Caco-2 (cell line): ENCODE results near the gene PAQR4. TPM values are rescaled to one million over a fixed set of nuclear protein-coding genes. Genes with fewer than 3 reads are reported as not detected.

Experiments used
- BruUV-seq: library from RNA; stranded (reverse); fragments of 400-500 nt; replicated peaks from 2 replicates; lab custom pipeline; 2021; lab: Mats Ljungman, UMichigan
- CTCF ChIA-PET: fragments of 300-600 bp; sonication (Branson Sonifier 250); formaldehyde crosslinking; loops from one replicate; lab custom pipeline; 2022; ENCODE audit warnings: antibody characterized with exemption; lab: Charles Lee
- POLR2A ChIA-PET: fragments of 300-600 bp; sonication (Branson Sonifier 250); formaldehyde crosslinking; loops from one replicate; lab custom pipeline; 2022; ENCODE audit warnings: antibody characterized with exemption; lab: Charles Lee
- DNase-seq, 2 experiments: peaks; one replicate each; pipeline versions ENCODE4 v3.0.0 to v3.0.0-alpha.2; 2020 to 2022
- H3K27me3 ChIP-seq: replicated peaks from 2 replicates; pipeline ENCODE4 v1.6.0; 2011; ENCODE audit warnings: low read length; ENCODE audit not compliant: control insufficient read depth, insufficient read depth
- H3K36me3 ChIP-seq: 2 replicates; pipeline ENCODE4 v1.5.1; 2011; ENCODE audit warnings: low read length; ENCODE audit not compliant: control insufficient read depth, insufficient read depth
- H3K4me1 ChIP-seq: fragments of 250-450 bp; sonication (Bioruptor Pico); 2 replicates; pipeline ENCODE4 v1.5.1; 2020; ENCODE audit warnings: mild to moderate bottlenecking
- H3K4me3 ChIP-seq: 2 replicates; pipeline ENCODE4 v1.5.1; 2011; ENCODE audit warnings: low read depth, mild to moderate bottlenecking, control low read depth, low read length
- H3K9me3 ChIP-seq: fragments of 250-450 bp; sonication (Bioruptor Pico); 2 replicates; pipeline ENCODE4 v1.5.1; 2020; ENCODE audit warnings: mild to moderate bottlenecking, moderate library complexity
- H3K27ac Mint-ChIP-seq: one replicate; pipeline ENCODE4 v1.8.0; 2022; ENCODE audit warnings: mixed read lengths; ENCODE audit not compliant: unreplicated experiment
- H3K27me3 Mint-ChIP-seq: one replicate; pipeline ENCODE4 v1.8.0; 2022; ENCODE audit warnings: mixed read lengths; ENCODE audit not compliant: insufficient read depth, unreplicated experiment
- H3K36me3 Mint-ChIP-seq: one replicate; pipeline ENCODE4 v1.8.0; 2022; ENCODE audit warnings: mild to moderate bottlenecking, mixed read lengths; ENCODE audit not compliant: insufficient read depth, unreplicated experiment
- H3K4me1 Mint-ChIP-seq: one replicate; pipeline ENCODE4 v1.8.0; 2022; ENCODE audit warnings: low read depth, mixed read lengths; ENCODE audit not compliant: unreplicated experiment
- H3K4me3 Mint-ChIP-seq: one replicate; pipeline ENCODE4 v1.8.0; 2022; ENCODE audit warnings: mild to moderate bottlenecking, moderate library complexity, mixed read lengths; ENCODE audit not compliant: unreplicated experiment
- H3K9me3 Mint-ChIP-seq: one replicate; pipeline ENCODE4 v1.8.0; 2022; ENCODE audit warnings: mixed read lengths; ENCODE audit not compliant: unreplicated experiment
- intact Hi-C: fragments of 100-400 bp; cut with micrococcal nuclease; formaldehyde crosslinking; loops from one replicate; pipeline ENCODE4 v1.10.0; 2022; ENCODE audit not compliant: unreplicated experiment
- total RNA-seq: library from RNA; stranded (reverse); gene quantifications from 2 replicates; pipeline ENCODE4 v1.2.3, GENCODE V29; 2022
- TF ChIP-seq, protein P1 (sequence below), 2 experiments: fragments of 200-600 bp in 1 of 2; IDR thresholded peaks; 1 replicate in 1 of 2; 2 replicates in 1 of 2; pipeline versions ENCODE4 v1.5.1 to v1.8.0; 2011 to 2022; ENCODE audit warnings: antibody characterized with exemption in 1 of 2, control low read depth in 1 of 2, inconsistent platforms in 1 of 2, low read depth in 1 of 2, low read length in 1 of 2, mild to moderate bottlenecking in 1 of 2, moderate library complexity in 1 of 2; ENCODE audit not compliant: insufficient read depth in 1 of 2, severe bottlenecking in 1 of 2, unreplicated experiment in 1 of 2

PAQR4 gene
- total RNA-seq, 1 experiment from 2014 or later, result 12.0 TPM

DNA sequence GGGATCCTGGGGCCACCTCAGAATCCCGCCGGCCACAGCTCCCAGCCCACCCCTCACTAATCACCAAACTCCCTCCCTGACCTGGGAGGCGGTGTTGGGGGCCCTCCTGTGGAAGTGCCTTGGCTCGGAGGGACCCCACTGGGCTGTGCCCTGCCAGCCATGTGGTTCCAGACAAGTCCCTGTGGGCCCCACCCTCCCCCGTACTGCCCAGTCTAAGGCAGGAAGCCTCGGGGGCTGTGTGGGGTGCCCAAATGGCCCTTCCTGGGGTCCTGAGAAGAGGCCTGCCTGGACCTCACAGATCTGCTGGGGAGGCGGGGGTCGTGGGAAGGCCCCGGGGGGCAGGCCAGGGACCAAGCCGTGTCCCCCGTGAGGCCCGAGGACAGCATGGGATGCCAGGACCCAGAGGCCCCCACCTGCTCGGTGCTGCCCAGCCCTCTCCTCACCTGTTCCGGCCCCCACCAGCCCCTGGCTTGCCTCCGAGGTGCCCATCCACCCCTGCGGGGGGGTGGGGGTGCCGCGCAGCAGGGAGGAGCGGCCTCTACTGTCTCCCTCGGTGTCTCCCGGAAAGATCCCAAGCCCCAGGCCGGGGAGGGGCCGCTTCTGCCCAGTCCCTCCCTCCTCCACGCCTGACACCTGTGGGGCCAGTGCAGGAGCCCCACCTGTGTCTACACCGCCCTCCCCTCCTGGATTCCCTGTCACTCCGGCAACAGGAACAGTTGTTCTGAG, 14.3 kb upstream of the PAQR4 start:
- no TSS peak for BruUV-seq
- no peaks in the 10 kb centered on the region for H3K4me1 Mint-ChIP-seq
- H3K4me1 ChIP-seq, result peaks cover 8% of the 10 kb centered on the region; the same call in 1 of the 2 replicates
- no peaks in the 10 kb centered on the region for H3K9me3 Mint-ChIP-seq
- H3K4me3 Mint-ChIP-seq, result no peak overlapping the region
- TF ChIP-seq, protein P1, sequence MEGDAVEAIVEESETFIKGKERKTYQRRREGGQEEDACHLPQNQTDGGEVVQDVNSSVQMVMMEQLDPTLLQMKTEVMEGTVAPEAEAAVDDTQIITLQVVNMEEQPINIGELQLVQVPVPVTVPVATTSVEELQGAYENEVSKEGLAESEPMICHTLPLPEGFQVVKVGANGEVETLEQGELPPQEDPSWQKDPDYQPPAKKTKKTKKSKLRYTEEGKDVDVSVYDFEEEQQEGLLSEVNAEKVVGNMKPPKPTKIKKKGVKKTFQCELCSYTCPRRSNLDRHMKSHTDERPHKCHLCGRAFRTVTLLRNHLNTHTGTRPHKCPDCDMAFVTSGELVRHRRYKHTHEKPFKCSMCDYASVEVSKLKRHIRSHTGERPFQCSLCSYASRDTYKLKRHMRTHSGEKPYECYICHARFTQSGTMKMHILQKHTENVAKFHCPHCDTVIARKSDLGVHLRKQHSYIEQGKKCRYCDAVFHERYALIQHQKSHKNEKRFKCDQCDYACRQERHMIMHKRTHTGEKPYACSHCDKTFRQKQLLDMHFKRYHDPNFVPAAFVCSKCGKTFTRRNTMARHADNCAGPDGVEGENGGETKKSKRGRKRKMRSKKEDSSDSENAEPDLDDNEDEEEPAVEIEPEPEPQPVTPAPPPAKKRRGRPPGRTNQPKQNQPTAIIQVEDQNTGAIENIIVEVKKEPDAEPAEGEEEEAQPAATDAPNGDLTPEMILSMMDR (IDR thresholded peaks at IDR 0.05; ENCODE audit: insufficient read depth in 1 of 2, low read depth in 1 of 2, low read length in 1 of 2, severe bottlenecking in 1 of 2, unreplicated experiment in 1 of 2), result no peak
- H3K27ac Mint-ChIP-seq, result no peak overlapping the region
- H3K9me3 ChIP-seq, result no peaks in the 10 kb centered on the region
- no peaks in the 10 kb centered on the region for H3K36me3 ChIP-seq
- no peaks in the 10 kb centered on the region for H3K27me3 ChIP-seq
- H3K36me3 Mint-ChIP-seq, result no peaks in the 10 kb centered on the region
- no peak overlapping the region for H3K4me3 ChIP-seq
- intact Hi-C loops, result no loop called here
- peak in 1 of 2 experiments; percentile 46 for DNase-seq
- no peaks in the 10 kb centered on the region for H3K27me3 Mint-ChIP-seq
- POLR2A ChIA-PET, result no interaction called here
- CTCF ChIA-PET, result no interaction called here

DNA sequence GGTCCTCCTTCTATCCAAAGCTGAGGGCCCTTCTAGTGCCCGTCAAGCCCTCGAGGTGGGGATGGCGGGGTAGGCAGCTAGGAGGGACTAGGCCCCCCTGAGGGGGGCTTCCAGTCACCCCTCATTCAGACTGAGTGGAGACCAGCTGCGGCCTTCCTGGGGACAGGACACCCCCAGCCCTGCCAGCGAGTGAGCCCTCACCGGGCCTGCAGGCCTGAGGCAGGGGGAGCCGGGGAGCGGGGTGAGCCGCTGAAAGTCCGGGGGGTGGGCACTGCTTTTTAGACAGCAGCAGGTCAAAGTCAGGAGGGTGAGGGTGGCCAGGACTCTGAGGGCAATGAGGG, 13.7 kb upstream of the PAQR4 start:
- TF ChIP-seq, protein P1 (IDR thresholded peaks at IDR 0.05; ENCODE audit: insufficient read depth in 1 of 2, low read depth in 1 of 2, low read length in 1 of 2, severe bottlenecking in 1 of 2, unreplicated experiment in 1 of 2), result no peak
- ChIA-PET CTCF (no interaction called here), POLR2A (no interaction called here)
- Histone ChIP-seq H3K27me3 (no peaks in the 10 kb centered on the region), H3K36me3 (no peaks in the 10 kb centered on the region), H3K4me1 (peaks cover 8% of the 10 kb centered on the region; the same call in 1 of the 2 replicates), H3K4me3 (no peak overlapping the region), H3K9me3 (no peaks in the 10 kb centered on the region)
- H3K36me3 Mint-ChIP-seq, result no peaks in the 10 kb centered on the region
- no peak for DNase-seq
- no peaks in the 10 kb centered on the region for H3K4me1 Mint-ChIP-seq
- intact Hi-C loops, result no loop called here
- H3K4me3 Mint-ChIP-seq, result no peak overlapping the region
- no TSS peak for BruUV-seq
- no peaks in the 10 kb centered on the region for H3K9me3 Mint-ChIP-seq
- no peaks in the 10 kb centered on the region for H3K27me3 Mint-ChIP-seq
- H3K27ac Mint-ChIP-seq, result no peak overlapping the region

DNA sequence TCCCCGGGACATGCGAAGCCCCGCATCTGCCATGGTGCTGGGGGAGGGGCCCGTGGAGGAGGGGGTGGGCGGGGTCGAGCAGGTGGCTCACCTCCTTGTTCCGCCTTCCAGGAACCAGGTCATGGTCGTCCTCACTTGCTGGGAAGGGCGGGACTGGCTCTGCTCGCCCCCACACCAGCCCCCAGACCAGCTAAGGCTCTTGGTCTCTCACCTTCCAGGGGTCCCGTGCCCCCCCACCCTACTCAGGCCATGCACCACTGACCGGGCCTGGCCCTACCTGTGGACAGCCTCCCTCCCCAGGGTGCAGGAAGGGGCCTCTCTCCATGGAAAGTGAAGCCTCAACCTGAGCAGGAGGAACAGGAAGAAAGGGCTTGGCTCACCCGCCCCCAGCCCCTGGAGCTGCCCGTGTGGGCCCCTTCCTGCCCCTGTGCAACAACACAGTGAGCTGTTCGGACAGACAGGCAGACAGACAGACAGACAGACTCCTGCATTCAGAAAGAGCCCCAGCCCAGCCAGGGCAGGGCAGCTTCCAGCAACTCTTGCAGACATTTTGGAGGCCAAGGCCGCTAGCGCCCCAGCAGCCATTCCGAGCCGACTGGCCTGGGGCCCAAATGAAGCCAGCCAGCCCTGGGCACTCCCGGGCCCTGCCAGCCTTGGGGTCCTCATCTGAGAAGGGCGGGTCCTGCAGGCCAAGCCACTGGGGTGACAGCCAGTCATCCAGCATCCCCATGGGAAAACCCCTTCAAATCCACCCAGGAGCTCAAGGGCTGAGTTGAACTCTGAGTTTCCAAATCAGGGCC, 13.2 kb upstream of the PAQR4 start:
- H3K9me3 ChIP-seq, result no peaks in the 10 kb centered on the region
- Mint-ChIP-seq H3K27me3 (no peaks in the 10 kb centered on the region), H3K4me1 (no peaks in the 10 kb centered on the region), H3K9me3 (no peaks in the 10 kb centered on the region), H3K4me3 (no peak overlapping the region), H3K36me3 (no peaks in the 10 kb centered on the region), H3K27ac (no peak overlapping the region)
- H3K27me3 ChIP-seq, result no peaks in the 10 kb centered on the region
- TF ChIP-seq, protein P1 (IDR thresholded peaks at IDR 0.05; ENCODE audit: insufficient read depth in 1 of 2, low read depth in 1 of 2, low read length in 1 of 2, severe bottlenecking in 1 of 2, unreplicated experiment in 1 of 2), result no peak
- DNase-seq, result peak in 1 of 2 experiments; percentile 34
- ChIA-PET CTCF (interaction anchor here (0.5 kb wide), 1 partner anchor 81 kb away, joined by 4 read pairs; no protein-coding TSS in a partner anchor), POLR2A (no interaction called here)
- no peak overlapping the region for H3K4me3 ChIP-seq
- H3K4me1 ChIP-seq, result peaks cover 8% of the 10 kb centered on the region; the same call in 1 of the 2 replicates
- BruUV-seq, result no TSS peak
- no peaks in the 10 kb centered on the region for H3K36me3 ChIP-seq
- intact Hi-C loops, result no loop called here
